ENCODE measurements around the gene ZNF44.

ZNF44 gene

DNA sequence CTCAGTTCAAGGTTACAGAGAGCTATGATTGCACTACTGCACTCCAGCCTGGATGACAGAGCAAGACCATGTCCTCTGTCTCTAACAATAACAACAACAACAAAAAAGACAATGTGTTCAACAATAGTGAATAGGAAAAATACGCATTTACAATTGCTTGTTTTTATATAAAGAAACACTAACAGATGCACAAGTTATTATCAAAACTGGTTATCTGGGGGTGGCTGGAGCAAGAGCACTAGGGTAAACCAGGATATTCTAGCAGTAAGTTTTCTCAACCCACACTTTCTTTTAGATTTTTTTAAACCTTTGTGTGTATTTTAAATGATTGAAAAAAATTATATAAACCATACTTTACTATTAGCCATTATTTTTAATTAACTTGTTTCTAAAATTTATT is 33.1 kb downstream of the ZNF44 start:
- DNase-seq (ENCODE audit: low read depth in 2 of 2) = no peak

DNA sequence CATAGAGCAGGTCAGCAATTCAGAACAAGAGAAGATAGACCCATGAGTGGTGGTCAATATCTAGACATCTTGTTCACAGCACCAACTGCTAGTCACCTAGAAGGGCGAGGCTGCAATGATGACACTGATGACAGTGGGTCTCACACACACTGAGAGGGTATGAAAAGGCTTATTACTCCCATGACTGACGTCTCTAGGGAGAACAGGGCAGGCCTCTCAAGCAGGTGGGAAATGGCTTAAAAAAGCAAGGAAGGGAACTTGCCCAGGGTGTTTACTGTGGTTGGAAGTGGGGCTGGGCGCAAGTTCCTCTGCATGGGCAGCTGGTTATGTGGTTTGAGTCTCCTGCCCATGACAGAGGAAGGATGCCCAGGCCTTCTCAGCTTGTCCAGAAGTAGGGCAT is 33.8 kb downstream of the ZNF44 start:
- no peak for DNase-seq (ENCODE audit: low read depth in 2 of 2)

DNA sequence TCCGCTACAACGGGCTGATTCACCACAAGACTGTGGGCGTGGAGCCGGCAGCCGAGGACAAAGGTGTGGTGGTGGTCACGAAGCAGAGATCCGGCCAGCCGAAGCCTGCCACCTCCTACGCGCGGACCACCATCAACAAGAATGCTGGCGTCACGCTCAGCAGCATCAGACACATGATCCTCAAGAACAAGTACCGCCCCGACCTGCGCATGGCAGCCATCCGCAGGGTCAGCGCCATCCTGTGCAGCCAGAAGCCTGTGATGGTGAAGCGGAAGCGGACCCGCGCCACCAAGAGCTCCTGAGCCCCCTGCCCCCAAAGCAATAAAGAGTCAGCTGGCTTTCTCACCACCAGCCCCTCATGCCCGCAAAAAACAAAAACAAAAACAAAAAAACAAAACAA is 34.4 kb downstream of the ZNF44 start:
- DNase-seq (ENCODE audit: low read depth in 2 of 2) = no peak

DNA sequence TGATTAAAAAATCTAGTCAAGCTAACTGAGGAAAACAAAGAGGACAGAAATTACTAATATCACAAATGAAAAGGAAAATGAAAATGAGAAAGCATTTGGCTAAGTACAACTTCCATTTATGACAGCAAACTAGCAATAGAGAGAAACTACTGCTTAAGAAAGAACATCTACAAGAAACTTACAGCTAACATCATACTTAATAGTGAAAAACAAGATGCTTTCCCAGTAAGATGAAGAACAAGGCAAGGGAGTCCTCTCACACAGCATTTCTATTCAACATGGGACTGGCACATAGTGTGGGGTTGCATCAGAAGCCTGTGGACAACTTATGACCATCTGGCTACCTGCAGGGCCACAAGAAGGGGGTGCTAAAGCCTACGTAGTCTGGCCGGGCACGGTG is 39.3 kb downstream of the ZNF44 start:
- no peak for DNase-seq (ENCODE audit: low read depth in 2 of 2)

DNA sequence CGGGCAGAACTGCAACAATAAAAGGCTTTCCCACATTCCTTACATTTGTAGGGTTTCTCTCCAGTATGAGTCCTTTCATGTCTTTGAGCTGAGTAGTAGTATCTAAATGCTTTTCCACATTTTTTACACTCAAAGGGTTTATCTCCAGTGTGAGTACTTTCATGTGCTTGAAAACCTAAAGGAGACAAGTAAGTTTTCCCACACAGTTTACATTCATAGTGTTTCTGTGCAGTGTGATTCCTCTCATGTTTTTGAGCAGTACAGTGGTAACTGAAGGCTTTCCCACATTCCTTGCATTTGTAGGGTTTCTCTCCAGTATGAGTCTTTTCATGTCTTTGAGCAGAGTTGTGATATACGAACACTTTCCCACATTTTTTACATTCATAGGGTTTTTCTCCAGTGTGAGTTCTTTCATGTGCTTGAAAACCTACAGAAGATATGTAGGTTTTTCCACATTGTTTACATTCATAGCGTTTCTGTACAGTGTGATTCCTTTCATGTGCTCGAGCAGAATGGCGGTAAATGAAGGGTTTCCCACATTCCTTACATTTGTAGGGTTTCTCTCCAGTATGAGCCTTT is 47.0 kb downstream of the ZNF44 start:
- DNase-seq (ENCODE audit: low read depth in 2 of 2) = no peak

DNA sequence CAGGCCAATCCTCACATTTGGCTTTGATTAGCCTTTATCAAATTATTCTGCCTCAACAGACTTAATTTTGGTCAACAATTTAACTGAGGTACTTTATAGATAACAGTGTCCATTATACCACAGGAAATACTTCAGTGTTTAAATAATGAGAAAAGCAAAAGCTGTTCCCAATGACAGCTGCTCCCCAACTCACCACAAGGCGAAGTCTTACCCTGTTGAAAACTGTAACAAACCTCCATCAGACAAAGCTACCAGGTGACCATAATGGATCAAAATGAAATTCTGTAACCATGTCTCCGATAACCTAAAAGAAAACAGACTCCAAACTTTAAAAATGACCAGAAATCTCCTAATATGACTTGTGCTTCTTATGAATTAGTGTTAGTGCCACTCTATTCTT is 50.3 kb downstream of the ZNF44 start:
- no peak for DNase-seq (ENCODE audit: low read depth in 2 of 2)

DNA sequence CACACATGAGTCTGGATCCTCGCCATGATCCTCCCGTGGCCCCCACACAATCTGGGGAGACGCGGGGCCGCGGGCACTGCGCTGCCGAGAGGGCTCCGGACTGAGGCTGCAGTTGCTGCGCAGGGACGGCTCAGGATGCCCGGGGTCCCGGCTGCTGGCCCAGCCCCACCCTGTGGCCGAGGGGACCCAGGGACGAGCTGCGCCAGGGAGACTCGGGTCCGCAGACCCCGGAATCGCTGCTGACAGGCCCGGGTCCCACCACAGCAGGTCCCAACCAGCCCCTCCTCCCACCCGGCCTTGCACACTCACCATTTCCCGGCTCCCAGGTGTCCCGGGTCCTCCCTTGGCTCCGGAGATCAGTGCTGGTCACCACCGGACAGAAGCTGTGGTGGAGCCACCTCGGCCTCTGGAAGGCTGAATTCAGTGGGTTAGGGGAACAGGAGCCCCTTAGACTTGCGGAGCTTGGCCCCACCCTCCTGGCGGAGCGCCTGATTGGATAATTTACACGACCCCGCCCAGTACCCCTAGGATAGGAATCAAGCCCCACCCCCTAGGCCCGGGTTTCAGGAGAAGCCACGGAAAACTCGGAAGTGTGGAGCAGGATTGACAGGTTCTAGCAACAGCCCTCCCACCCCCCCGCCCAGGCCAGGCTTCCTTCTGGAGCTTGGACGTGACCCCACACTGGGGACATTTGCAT is 57.4 kb downstream of the ZNF44 start:
- no peak for DNase-seq (ENCODE audit: low read depth in 2 of 2)

DNA sequence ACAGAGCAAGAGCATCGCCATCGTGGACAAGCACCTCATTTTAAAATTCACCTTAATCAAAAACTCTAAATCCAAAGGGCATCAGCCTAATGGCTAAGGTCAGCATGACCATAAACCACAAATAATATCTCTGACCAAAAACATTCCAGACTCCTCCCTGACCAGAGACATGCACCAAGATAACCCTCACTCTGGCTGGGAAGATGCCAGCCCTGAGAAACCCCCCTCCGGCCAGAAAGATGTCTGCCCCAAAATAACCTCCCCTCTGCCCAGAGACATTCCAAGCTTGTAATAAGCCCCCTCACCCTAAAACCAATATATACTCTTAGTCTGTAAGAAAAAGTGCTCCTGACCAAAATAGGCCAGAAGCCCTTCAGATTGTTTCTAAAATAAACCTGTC is 61.7 kb downstream of the ZNF44 start:
- no peak for DNase-seq (ENCODE audit: low read depth in 2 of 2)

DNA sequence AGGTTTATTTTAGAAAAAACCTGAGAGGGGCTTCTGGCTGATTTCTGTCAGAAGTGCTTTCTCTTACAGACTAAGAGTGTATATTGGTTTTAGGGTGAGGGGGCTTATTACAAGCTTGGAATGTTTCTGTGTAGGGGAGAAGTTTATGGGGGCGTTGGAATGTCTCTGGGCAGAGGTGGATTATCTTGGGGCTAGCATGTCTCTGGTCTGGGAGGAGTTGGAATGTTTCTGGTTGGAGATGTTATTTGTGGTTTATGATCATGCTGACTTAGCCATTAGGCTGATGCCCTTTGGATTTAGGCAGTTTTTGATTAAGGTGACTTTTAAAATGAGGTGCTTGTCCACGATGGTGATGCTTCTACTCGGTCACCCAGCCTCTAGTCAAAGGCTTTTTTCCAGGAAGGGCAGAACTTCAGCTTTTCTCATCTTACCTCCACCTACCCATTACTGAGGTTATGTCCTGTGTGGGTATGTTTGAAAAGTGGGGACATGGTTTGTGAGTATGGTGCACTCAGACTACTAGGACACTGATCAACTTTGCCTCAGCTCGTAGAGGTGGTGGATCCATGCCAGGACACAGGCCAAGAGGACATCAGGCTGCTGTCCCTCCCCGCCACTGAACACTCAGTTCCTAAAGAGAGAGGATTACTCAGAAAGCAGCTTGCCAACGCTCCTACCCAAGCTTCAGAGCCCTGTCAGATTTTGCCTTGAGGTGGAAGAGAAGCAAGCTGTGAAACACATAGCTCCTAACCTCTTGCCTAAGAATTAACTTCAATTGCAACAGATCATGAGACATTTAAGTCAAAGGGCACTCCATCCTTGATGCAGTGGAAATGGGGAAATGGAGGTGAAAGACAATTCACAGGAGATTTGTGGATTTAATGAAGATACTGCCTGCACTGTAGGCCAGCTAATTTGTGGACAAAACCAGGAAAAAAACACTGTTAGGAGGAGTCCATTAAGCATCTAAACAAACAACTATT is 63.6 kb downstream of the ZNF44 start:
- DNase-seq (ENCODE audit: low read depth in 2 of 2) = no peak

DNA sequence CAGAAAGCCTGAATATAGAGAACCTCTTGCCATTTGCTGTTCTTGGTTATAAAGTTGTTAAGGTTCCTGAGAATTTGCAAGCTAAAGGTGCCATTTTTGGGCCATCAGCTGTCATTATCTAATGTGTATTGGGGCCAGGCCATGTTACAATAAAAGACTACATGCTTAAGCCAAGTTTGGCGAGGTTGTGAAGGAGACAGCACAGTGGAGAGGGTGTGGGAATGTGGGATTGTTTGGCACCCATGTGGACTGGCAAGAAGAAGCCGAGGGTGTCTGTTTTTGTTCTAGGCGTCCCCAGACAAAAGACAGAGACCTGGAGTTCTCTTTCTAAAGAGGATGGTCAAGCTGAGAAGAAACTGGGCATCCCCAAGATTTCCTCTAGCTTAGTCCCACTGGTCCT is 64.7 kb downstream of the ZNF44 start:
- DNase-seq (ENCODE audit: low read depth in 2 of 2) = no peak

DNA sequence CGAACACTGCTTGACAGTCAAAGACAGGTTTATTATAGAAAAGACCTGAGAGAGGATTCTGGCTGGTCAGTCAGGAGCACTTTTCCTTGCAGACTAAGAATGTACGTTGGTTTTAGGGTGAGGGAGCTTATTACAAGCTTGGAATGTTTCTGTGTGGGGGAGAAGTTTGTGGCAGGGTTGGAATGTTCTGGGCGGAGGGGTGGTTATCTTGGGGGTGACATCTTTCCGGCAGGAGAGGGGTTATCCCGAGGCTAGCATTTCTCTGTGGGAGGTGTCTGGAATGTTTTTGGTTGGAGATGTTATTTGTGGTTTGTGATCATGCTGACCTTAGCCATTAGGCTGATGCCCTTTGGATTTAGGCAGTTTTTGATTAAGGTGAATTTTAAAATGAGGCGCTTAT is 70.0 kb downstream of the ZNF44 start:
- no peak for DNase-seq (ENCODE audit: low read depth in 2 of 2)

DNA sequence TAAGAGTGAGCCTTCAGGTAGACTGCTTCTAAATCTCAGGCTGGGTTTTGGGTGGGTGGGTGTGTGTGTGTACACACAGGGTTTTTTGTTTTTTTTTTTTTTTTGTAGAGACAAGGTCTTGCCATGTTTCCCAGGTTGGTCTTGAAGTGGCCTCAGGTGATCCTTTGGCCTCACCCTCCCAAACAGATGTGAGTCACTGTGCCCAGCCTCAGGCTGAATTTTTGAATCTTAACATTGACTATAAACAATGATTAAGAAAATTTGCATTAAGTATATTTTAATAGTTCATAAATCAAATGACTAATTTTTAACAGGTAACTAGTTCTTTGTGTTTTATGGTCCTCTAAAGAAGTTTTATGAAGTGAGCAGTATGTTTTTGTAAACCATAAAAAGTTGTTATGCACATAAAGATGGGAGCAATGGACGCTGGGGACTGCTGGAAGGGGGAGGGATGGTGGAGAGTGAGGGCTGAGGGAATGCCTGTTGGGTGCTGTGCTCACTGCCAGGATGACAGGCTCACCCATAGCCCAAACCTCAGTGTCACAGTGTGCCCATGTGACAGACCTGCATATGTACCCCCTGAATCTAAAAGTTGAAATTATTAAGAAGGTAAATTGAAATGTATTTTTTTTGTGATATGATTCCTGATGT is 71.6 kb downstream of the ZNF44 start:
- no peak for DNase-seq (ENCODE audit: low read depth in 2 of 2)

All from fibroblast of skin of left quadriceps (primary cell).